HEK293 (cell line): Measurements from ENCODE around the gene TM2D3.

Source experiments
- CTCF ChIA-PET: fragments of 350-600 bp; formaldehyde crosslinking; extraction: SDS; loops from one replicate; lab custom pipeline; 2021; ENCODE audit warnings: antibody characterized with exemption; lab: Yijun Ruan, JAX
- POLR2A ChIA-PET: fragments of 300-600 bp; formaldehyde crosslinking; extraction: SDS; loops from one replicate; lab custom pipeline; 2020; ENCODE audit warnings: antibody characterized with exemption, inconsistent platforms; lab: Yijun Ruan, JAX
- H3K27ac ChIP-seq: fragments of 200-500 bp; sonication (Bioruptor generic); 2 replicates; pipeline ENCODE4 v1.5.1; 2014; ENCODE audit warnings: low read depth, low read length, control low read depth, inconsistent platforms; ENCODE audit errors: extremely low read depth
- H3K36me3 ChIP-seq, 2 experiments: fragments of 200-500 bp in 1 of 2; sonication (Bioruptor generic) in 1 of 2; 1 replicate in 1 of 2; 2 replicates in 1 of 2; pipeline ENCODE4 v1.5.1; 2014 to 2017; ENCODE audit warnings: inconsistent platforms in 2 of 2, low read length in 2 of 2; ENCODE audit not compliant: control insufficient read depth in 2 of 2, insufficient read depth in 1 of 2
- H3K4me1 ChIP-seq: fragments of 200-500 bp; sonication (Bioruptor generic); 2 replicates; pipeline ENCODE4 v1.5.1; 2014; ENCODE audit warnings: mild to moderate bottlenecking, low read length, inconsistent platforms; ENCODE audit not compliant: control insufficient read depth, insufficient read depth
- H3K4me3 ChIP-seq: 2 replicates; pipeline ENCODE4 v1.5.1; 2011; ENCODE audit warnings: low read depth, mild to moderate bottlenecking, control low read depth, low read length, moderate library complexity
- H3K9me3 ChIP-seq: fragments of 200-500 bp; sonication (Bioruptor generic); 2 replicates; pipeline ENCODE4 v1.5.1; 2014; ENCODE audit warnings: low read depth, low read length, inconsistent platforms; ENCODE audit not compliant: control insufficient read depth, insufficient read depth
- EGR2 ChIP-seq: fragments of 450-650 bp; formaldehyde crosslinking; IDR thresholded peaks from 2 replicates; pipeline ENCODE4 v1.5.1; 2016; ENCODE audit warnings: low read depth, missing biosample characterization, missing genetic modification characterization
- FEZF1 ChIP-seq: fragments of 450-650 bp; formaldehyde crosslinking; IDR thresholded peaks from 2 replicates; pipeline ENCODE4 v1.5.1; 2016; ENCODE audit warnings: missing biosample characterization, missing genetic modification characterization
- IKZF3 ChIP-seq: fragments of 450-650 bp; IDR thresholded peaks from 2 replicates; pipeline ENCODE4 v1.5.0; 2018; ENCODE audit warnings: missing biosample characterization, mild to moderate bottlenecking, missing genetic modification characterization, moderate library complexity
- KLF16 ChIP-seq: fragments of 450-650 bp; formaldehyde crosslinking; IDR thresholded peaks from 2 replicates; pipeline ENCODE4 v1.5.1; 2017; ENCODE audit warnings: missing biosample characterization, missing genetic modification characterization
- PRDM1 ChIP-seq: fragments of 450-650 bp; formaldehyde crosslinking; IDR thresholded peaks from 2 replicates; pipeline ENCODE4; 2016; ENCODE audit warnings: missing biosample characterization, missing genetic modification characterization
- REST ChIP-seq: fragments of 450-650 bp; formaldehyde crosslinking; IDR thresholded peaks from 2 replicates; pipeline ENCODE4 v1.5.1; 2016; ENCODE audit warnings: missing biosample characterization, missing genetic modification characterization
- SCRT2 ChIP-seq: fragments of 450-650 bp; formaldehyde crosslinking; IDR thresholded peaks from 2 replicates; pipeline ENCODE4 v1.5.1; 2016; ENCODE audit warnings: missing biosample characterization, missing genetic modification characterization
- TRIM28 ChIP-seq: IDR thresholded peaks from 2 replicates; pipeline ENCODE4 v1.6.1; 2011; ENCODE audit warnings: low read length, control low read depth, borderline replicate concordance
- YY1 ChIP-seq: fragments of 450-650 bp; formaldehyde crosslinking; IDR thresholded peaks from 2 replicates; pipeline ENCODE4 v1.5.1; 2018; ENCODE audit warnings: missing biosample characterization, missing genetic modification characterization
- ZBTB17 ChIP-seq: fragments of 450-650 bp; formaldehyde crosslinking; IDR thresholded peaks from 2 replicates; pipeline ENCODE4 v1.5.1; 2016; ENCODE audit warnings: missing biosample characterization, missing genetic modification characterization
- ZBTB20 ChIP-seq: fragments of 450-650 bp; formaldehyde crosslinking; IDR thresholded peaks from 2 replicates; pipeline ENCODE4 v1.5.1; 2016; ENCODE audit warnings: missing biosample characterization, missing genetic modification characterization
- ZBTB44 ChIP-seq: fragments of 450-650 bp; IDR thresholded peaks from 2 replicates; pipeline ENCODE4 v1.5.1; 2018; ENCODE audit warnings: missing biosample characterization, mild to moderate bottlenecking, missing genetic modification characterization
- ZEB2 ChIP-seq: fragments of 450-650 bp; formaldehyde crosslinking; IDR thresholded peaks from 2 replicates; pipeline ENCODE4 v1.5.1; 2016; ENCODE audit warnings: missing biosample characterization, missing genetic modification characterization
- ZFP69B ChIP-seq: fragments of 450-650 bp; formaldehyde crosslinking; IDR thresholded peaks from 2 replicates; pipeline ENCODE4 v1.5.1; 2016; ENCODE audit warnings: missing biosample characterization, missing genetic modification characterization
- ZNF366 ChIP-seq: fragments of 450-650 bp; formaldehyde crosslinking; conservative IDR thresholded peaks from 2 replicates; pipeline ENCODE4 v1.5.1; 2016; ENCODE audit warnings: missing biosample characterization, missing genetic modification characterization
- ZNF423 ChIP-seq: fragments of 450-650 bp; formaldehyde crosslinking; IDR thresholded peaks from 2 replicates; pipeline ENCODE4 v1.5.1; 2016; ENCODE audit warnings: missing biosample characterization, missing genetic modification characterization
- ZNF549 ChIP-seq: fragments of 450-650 bp; IDR thresholded peaks from 2 replicates; pipeline ENCODE4 v1.5.1; 2018; ENCODE audit warnings: missing biosample characterization, missing genetic modification characterization, mild to moderate bottlenecking, inconsistent platforms, moderate library complexity
- ZNF600 ChIP-seq: fragments of 450-650 bp; formaldehyde crosslinking; IDR thresholded peaks from 2 replicates; pipeline ENCODE4 v1.5.1; 2016; ENCODE audit warnings: missing biosample characterization, missing genetic modification characterization
- ZNF623 ChIP-seq: fragments of 450-650 bp; formaldehyde crosslinking; IDR thresholded peaks from 2 replicates; pipeline ENCODE4 v1.5.1; 2016; ENCODE audit warnings: missing biosample characterization, missing genetic modification characterization
- ZNF639 ChIP-seq: fragments of 450-650 bp; formaldehyde crosslinking; IDR thresholded peaks from 2 replicates; pipeline ENCODE4 v1.5.1; 2016; ENCODE audit warnings: missing biosample characterization, missing genetic modification characterization
- ZNF670 ChIP-seq: fragments of 450-650 bp; formaldehyde crosslinking; IDR thresholded peaks from 2 replicates; pipeline ENCODE4 v1.5.1; 2016; ENCODE audit warnings: missing biosample characterization, missing genetic modification characterization, low read depth
- ZNF792 ChIP-seq: fragments of 450-650 bp; formaldehyde crosslinking; IDR thresholded peaks from 2 replicates; pipeline ENCODE4 v1.5.1; 2016; ENCODE audit warnings: missing biosample characterization, missing genetic modification characterization
- ZNF837 ChIP-seq: fragments of 450-650 bp; formaldehyde crosslinking; IDR thresholded peaks from 2 replicates; pipeline ENCODE4 v1.5.1; 2016; ENCODE audit warnings: missing biosample characterization, missing genetic modification characterization
- TF ChIP-seq, protein P1 (sequence below): sonication (generic); formaldehyde crosslinking; IDR thresholded peaks from 2 replicates; pipeline ENCODE4 v1.8.1; 2022; ENCODE audit warnings: mild to moderate bottlenecking, moderate library complexity, missing genetic modification reagents
- TF ChIP-seq, protein P2 (sequence below): fragments of 450-650 bp; formaldehyde crosslinking; optimal IDR thresholded peaks from 2 replicates; pipeline ENCODE3; 2016; ENCODE audit warnings: missing biosample characterization, mild to moderate bottlenecking, missing genetic modification characterization

Gene TM2D3

DNA sequence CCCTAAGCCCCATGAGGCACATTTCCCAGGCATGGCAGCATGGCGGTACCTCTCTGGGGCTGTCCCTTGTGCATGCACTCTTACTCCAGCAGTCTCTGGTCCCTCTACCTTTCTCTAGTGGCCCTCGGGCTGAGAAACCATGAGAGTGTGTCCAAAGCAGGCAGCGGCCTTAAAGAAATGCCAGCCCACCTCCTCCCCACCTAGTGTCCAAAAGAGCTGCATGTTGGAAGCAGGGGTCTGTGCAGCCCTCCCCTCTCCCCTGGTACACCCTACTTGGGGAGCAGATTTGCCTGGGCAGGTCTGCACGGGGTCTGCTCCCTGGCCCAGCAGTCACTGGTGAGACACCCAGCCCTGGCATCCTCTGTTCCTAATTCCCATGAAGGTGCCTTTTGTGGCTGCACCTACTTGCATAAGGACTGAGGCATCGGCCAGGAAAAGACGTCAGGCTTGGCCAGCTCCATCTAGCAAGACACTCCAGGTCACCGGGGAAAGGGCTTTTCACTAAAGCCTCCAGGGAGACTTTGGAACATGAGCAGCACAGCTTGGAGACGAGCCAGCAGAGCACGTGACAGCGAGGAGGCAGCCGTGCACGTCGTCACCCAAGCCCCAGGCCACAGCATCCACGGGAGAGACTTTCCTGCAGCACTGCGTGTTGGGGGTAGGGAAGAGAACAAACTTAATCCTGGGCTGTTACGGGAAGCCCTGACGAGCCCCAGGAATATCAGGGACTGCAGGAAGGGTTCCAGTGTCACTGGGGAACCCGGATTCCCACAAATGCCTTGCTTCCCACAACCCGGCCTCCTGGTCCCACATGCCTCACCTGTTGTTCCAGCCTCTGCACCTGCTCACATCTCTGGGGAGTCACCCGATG is 38.8 kb downstream of the TM2D3 start:
- POLR2A ChIA-PET, result interaction anchor here (0.6 kb wide), 1 partner anchor 367 kb away, joined by 5 read pairs; no protein-coding TSS in a partner anchor
- no peak overlapping the region for H3K4me3 ChIP-seq
- H3K27ac ChIP-seq, result peak overlapping the region; percentile 11; the same call in 1 of the 2 replicates
- CTCF ChIA-PET, result interaction anchor here (2.5 kb wide), 1 partner anchor 27 kb away, joined by 13 read pairs; no protein-coding TSS in a partner anchor
- H3K9me3 ChIP-seq, result no peaks in the 10 kb centered on the region
- H3K4me1 ChIP-seq, result peaks cover 22% of the 10 kb centered on the region
- H3K36me3 ChIP-seq, result peaks cover 0 to 6% of the 10 kb centered on the region in 2 experiments; a peak in 1 of 3 replicates
- TF ChIP-seq ZBTB17 (tag by site-specific recombination) (peak; percentile 69), TRIM28 (peak; percentile 62), ZNF670 (no peak), ZBTB44 (tag by site-specific recombination) (0 out of 2 replicates have a peak, but pooled peaks have one; percentile 51), PRDM1 (tag by site-specific recombination) (peak; percentile 65), KLF16 (0 out of 2 replicates have a peak, but pooled peaks have one; percentile 32), ZNF837 (tag by site-specific recombination) (no peak), ZEB2 (tag by site-specific recombination) (0 out of 2 replicates have a peak, but pooled peaks have one; percentile 16), ZBTB20 (peak; percentile 29; the same call in 1 of the 2 replicates), ZNF623 (tag by site-specific recombination) (no peak), ZNF549 (tag by site-specific recombination) (no peak), ZNF639 (tag by site-specific recombination) (0 out of 2 replicates have a peak, but pooled peaks have one; percentile 24), SCRT2 (peak; percentile 88), REST (tag by site-specific recombination) (no peak), YY1 (no peak), ZNF600 (peak; percentile 93), FEZF1 (tag by site-specific recombination) (peak; percentile 87), ZNF366 (0 out of 2 replicates have a peak, but pooled peaks have one; percentile 8), ZNF792 (no peak), ZNF423 (tag by site-specific recombination) (peak; percentile 47; the same call in 1 of the 2 replicates), EGR2 (tag by site-specific recombination) (no peak), IKZF3 (tag by site-specific recombination) (peak; percentile 53; the same call in 1 of the 2 replicates), ZFP69B (peak; percentile 37; the same call in 1 of the 2 replicates)
- TF ChIP-seq, protein P1, sequence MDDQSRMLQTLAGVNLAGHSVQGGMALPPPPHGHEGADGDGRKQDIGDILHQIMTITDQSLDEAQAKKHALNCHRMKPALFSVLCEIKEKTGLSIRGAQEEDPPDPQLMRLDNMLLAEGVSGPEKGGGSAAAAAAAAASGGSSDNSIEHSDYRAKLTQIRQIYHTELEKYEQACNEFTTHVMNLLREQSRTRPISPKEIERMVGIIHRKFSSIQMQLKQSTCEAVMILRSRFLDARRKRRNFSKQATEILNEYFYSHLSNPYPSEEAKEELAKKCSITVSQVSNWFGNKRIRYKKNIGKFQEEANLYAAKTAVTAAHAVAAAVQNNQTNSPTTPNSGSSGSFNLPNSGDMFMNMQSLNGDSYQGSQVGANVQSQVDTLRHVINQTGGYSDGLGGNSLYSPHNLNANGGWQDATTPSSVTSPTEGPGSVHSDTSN (CRISPR knock-in tag), result no peak
- TF ChIP-seq, protein P2, sequence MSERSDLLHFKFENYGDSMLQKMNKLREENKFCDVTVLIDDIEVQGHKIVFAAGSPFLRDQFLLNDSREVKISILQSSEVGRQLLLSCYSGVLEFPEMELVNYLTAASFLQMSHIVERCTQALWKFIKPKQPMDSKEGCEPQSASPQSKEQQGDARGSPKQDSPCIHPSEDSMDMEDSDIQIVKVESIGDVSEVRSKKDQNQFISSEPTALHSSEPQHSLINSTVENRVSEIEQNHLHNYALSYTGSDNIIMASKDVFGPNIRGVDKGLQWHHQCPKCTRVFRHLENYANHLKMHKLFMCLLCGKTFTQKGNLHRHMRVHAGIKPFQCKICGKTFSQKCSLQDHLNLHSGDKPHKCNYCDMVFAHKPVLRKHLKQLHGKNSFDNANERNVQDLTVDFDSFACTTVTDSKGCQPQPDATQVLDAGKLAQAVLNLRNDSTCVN, result peak; percentile 30
